Left lung (tissue), 10 donors: ENCODE data around the gene SCIMP. TPM values are rescaled to one million over a fixed set of nuclear protein-coding genes. Genes with fewer than 3 reads are reported as not detected.
"Not testable (repeated sequence)": the region's sequence is repeated elsewhere in the genome, so short reads cannot be mapped to it uniquely, and the experiment has no call there.

Source experiments
- ATAC-seq: fragments of 200-7000 bp; cut with Tn5 transposase; one replicate; pipeline ENCODE4 v1.9.1; 2020; ENCODE audit warnings: moderate library complexity
- DNase-seq, 4 donors: peaks; one replicate each; pipeline ENCODE4 v3.0.0-alpha.2; 2013 to 2020
- H3K27ac ChIP-seq, 2 donors: fragments of 200-600 bp; sonication (generic) in 1 of 2; one replicate each; pipeline versions ENCODE4 v1.5.0 to v1.8.0; 2020 to 2021
- H3K27me3 ChIP-seq, 2 donors: fragments of 200-600 bp; sonication (generic) in 1 of 2; one replicate each; pipeline versions ENCODE4 v1.5.0 to v1.8.0; 2020 to 2021
- H3K36me3 ChIP-seq, 2 donors: fragments of 200-600 bp; sonication (generic) in 1 of 2; one replicate each; pipeline versions ENCODE4 v1.5.0 to v1.8.0; 2020 to 2021
- H3K4me1 ChIP-seq, 2 donors: fragments of 200-600 bp; one replicate each; pipeline ENCODE4 v1.8.0; 2021
- H3K4me3 ChIP-seq, 2 donors: fragments of 200-600 bp; sonication (generic) in 1 of 2; one replicate each; pipeline versions ENCODE4 v1.5.0 to v1.8.0; 2020 to 2021; ENCODE audit warnings: mild to moderate bottlenecking in 1 of 2
- H3K9me3 ChIP-seq, 2 donors: fragments of 200-600 bp; sonication (generic) in 1 of 2; one replicate each; pipeline versions ENCODE4 v1.5.0 to v1.8.0; 2020 to 2021
- CTCF ChIP-seq, 2 donors: fragments of 200-600 bp; sonication (generic) in 1 of 2; IDR thresholded peaks; one replicate each; pipeline versions ENCODE4 v1.5.0 to v1.8.0; 2021; ENCODE audit warnings: antibody characterized with exemption in 2 of 2
- intact Hi-C, 2 donors: fragments of 100-400 bp; cut with DNase I; formaldehyde crosslinking; loops; one replicate each; pipeline versions ENCODE4 v1.11.2 to v1.14.2; 2022
- polyA plus RNA-seq, 6 donors: library from polyadenylated mRNA; unstranded; fragments of 120-200 nt; gene quantifications; one replicate each; pipeline ENCODE4 v1.2.1, GENCODE V29; 2013; ENCODE audit not compliant: insufficient read length in 6 of 6
- total RNA-seq, 2 donors: library from RNA; stranded (reverse); fragmentation: NEBNext Ultra II Directional; extraction: Animal tissue kit (Norgen Biotek cat#: 25700); gene quantifications; one replicate each; pipeline ENCODE4 v1.2.1, GENCODE V29; 2021
- donor health status: DM: no; HTN: yes; CAD: no.
- donor health status: DM: no; HTN: no; CAD: no.

SCIMP gene
- total and polyA plus RNA-seq, 8 donors: 1.7 to 20.0 (median 2.3) TPM

GRCh38 chr17:5249615-5250014, 15.0 kb upstream of the SCIMP start:
- peak; percentile 30 to 38 for TF ChIP-seq CTCF (IDR thresholded peaks at IDR 0.05)
- Histone ChIP-seq H3K27me3 (peaks cover 0 to 5% of the 10 kb centered on the region in 2 donors), H3K4me3 (no peak overlapping the region), H3K9me3 (no peaks in the 10 kb centered on the region), H3K27ac (no peak overlapping the region), H3K36me3 (no peaks in the 10 kb centered on the region), H3K4me1 (no peaks in the 10 kb centered on the region)
- ATAC-seq (peak; percentile 92), DNase-seq (peak in 2 of 4 donors; percentile 56 to 69)
- intact Hi-C loops: no loop called here

GRCh38 chr17:5248821-5249479, 14.3 kb upstream of the SCIMP start:
- Histone ChIP-seq H3K4me1 (no peaks in the 10 kb centered on the region), H3K4me3 (no peak overlapping the region), H3K9me3 (no peaks in the 10 kb centered on the region), H3K27me3 (peaks cover 0 to 5% of the 10 kb centered on the region in 2 donors), H3K27ac (no peak overlapping the region), H3K36me3 (no peaks in the 10 kb centered on the region)
- no peak for DNase-seq
- no peak for TF ChIP-seq CTCF (IDR thresholded peaks at IDR 0.05)
- intact Hi-C loops: no loop called here
- no peak for ATAC-seq

GRCh38 chr17:5247621-5248020, 13.0 kb upstream of the SCIMP start:
- Histone ChIP-seq H3K9me3 (no peaks in the 10 kb centered on the region), H3K4me1 (no peaks in the 10 kb centered on the region), H3K27me3 (peaks cover 0 to 5% of the 10 kb centered on the region in 2 donors), H3K36me3 (no peaks in the 10 kb centered on the region), H3K4me3 (no peak overlapping the region), H3K27ac (no peak overlapping the region)
- TF ChIP-seq CTCF (IDR thresholded peaks at IDR 0.05): no peak
- intact Hi-C loops: no loop called here
- no peak for ATAC-seq
- DNase-seq: no peak

GRCh38 chr17:5241861-5242671, 7.4 kb upstream of the SCIMP start:
- Histone ChIP-seq H3K9me3 (no peaks in the 10 kb centered on the region), H3K27me3 (no peaks in the 10 kb centered on the region), H3K4me3 (no peak overlapping the region), H3K4me1 (peaks cover 0 to 4% of the 10 kb centered on the region in 2 donors), H3K36me3 (no peaks in the 10 kb centered on the region), H3K27ac (no peak overlapping the region)
- intact Hi-C loops: no loop called here
- DNase-seq (no peak), ATAC-seq (no peak)
- TF ChIP-seq CTCF (IDR thresholded peaks at IDR 0.05): no peak

GRCh38 chr17:5239769-5240168, 5.1 kb upstream of the SCIMP start:
- ATAC-seq: not testable (repeated sequence)
- intact Hi-C loops: loop anchor here in 1 of 2 donors (5.0 kb wide), 1 partner anchor 42 kb away; no protein-coding TSS in a partner anchor

More at GRCh38 chr17:5239769-5240168, 5.1 kb upstream of the SCIMP start:
- DNase-seq, H3K4me3 ChIP-seq, H3K36me3 ChIP-seq, H3K27ac ChIP-seq, H3K27me3 ChIP-seq, H3K9me3 ChIP-seq: not testable (repeated sequence)
- H3K4me1 ChIP-seq: peaks cover 0 to 14% of the 10 kb centered on the region in 2 donors
